GM12872 (cell line): ENCODE measurements around the gene KRTAP4-7.

Experiments used
- TF ChIP-seq, protein P1 (sequence below): IDR thresholded peaks from 3 replicates; pipeline ENCODE4 v1.5.1; 2011; ENCODE audit warnings: low read depth, mild to moderate bottlenecking, low read length, moderate library complexity; ENCODE audit not compliant: insufficient read depth

Gene KRTAP4-7

DNA sequence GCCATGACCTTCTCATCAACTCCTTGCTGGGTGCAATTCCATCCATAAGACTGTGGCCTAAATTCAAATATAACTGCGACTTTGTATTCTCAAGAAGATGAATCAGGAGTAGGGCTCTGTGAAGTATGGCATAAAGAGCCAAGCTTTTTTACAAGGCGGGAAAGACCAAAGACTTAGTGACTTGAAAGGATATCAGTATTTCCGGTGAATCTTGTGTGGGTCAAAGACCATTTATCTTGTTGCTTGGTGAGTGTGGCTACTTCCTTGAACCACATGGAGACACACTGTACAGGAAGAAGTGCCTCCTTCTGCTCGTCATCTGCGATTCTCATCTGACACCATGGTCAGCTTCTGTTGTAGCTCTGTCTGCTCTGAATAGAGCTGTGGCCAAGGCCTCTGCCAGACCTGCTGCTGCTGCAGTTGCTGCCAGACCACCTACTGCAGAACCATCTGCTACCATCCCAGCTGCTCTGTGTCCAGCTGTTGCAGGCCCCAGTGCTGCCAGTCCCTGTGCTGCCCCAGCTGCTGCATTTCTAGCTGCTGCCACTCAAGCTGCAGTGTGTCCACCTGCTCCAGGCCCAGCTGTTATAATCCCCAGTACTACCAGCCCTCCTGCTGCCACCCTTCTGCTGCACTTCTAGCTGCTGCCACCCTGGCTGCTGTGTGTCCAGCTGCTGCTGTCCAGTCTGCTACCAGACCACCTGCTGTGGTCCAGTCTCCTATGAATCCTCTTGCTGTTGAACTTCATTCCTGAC lies 12.2 kb upstream of the KRTAP4-7 start:
- TF ChIP-seq, protein P1, sequence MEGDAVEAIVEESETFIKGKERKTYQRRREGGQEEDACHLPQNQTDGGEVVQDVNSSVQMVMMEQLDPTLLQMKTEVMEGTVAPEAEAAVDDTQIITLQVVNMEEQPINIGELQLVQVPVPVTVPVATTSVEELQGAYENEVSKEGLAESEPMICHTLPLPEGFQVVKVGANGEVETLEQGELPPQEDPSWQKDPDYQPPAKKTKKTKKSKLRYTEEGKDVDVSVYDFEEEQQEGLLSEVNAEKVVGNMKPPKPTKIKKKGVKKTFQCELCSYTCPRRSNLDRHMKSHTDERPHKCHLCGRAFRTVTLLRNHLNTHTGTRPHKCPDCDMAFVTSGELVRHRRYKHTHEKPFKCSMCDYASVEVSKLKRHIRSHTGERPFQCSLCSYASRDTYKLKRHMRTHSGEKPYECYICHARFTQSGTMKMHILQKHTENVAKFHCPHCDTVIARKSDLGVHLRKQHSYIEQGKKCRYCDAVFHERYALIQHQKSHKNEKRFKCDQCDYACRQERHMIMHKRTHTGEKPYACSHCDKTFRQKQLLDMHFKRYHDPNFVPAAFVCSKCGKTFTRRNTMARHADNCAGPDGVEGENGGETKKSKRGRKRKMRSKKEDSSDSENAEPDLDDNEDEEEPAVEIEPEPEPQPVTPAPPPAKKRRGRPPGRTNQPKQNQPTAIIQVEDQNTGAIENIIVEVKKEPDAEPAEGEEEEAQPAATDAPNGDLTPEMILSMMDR = no peak

DNA sequence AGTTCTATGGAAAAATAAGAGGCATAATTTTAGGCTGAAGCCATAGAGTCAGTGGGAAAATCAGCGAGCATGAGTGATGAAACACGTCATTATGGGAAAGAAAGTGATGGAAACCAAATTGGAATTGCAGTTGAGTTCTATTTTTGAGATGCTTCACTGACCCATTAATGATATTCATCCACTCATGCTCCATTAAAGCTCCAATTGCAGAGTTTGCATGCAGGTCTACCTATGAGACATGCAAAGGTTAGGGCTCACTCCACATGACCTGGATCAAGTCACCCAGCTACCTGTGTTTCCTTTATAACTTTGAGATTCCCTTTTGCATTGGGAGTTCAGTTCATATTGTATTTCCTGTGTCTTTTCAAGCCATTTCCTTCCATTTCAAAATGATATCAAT lies 10.3 kb upstream of the KRTAP4-7 start:
- TF ChIP-seq, protein P1 = no peak

DNA sequence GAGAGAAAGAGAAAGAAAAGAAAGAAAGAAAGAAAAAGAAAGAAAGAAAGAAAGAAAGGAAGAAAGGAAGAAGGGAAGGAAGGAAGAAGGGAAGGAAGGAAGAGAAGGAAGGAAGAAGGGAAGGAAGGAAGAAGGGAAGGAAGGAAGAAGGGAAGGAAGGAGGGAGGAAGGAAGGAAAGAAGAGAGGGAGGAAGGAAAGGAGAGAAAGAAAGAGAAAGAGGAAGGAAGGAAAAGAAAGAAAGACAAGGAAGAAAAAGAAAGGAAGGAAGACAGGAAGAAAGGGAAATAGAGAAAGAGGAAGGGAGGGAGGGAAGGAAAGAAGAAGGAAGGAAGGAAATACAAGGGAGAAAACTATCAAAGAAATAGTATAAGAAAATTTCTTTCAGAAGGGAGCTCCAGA lies 7.2 kb upstream of the KRTAP4-7 start:
- TF ChIP-seq, protein P1 = no peak

DNA sequence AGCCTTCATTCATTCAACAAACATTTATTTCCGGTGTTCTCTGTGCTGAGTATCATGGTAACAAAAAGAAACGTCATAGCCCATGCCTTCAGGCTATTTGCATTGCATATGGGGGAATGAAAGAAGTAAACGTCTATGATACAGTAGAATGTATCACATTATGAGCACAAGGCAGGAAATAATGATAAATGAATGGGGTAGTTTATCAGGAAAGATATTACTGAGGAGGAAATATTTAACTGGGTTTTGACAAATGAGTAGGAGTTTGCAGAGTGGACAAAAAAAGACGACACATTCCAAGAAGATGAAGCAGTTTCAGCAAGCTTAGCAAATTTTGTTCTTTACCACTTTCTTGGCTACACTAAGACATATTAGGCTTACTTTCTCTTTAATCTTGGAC lies 1.3 kb upstream of the KRTAP4-7 start:
- TF ChIP-seq, protein P1 = no peak

DNA sequence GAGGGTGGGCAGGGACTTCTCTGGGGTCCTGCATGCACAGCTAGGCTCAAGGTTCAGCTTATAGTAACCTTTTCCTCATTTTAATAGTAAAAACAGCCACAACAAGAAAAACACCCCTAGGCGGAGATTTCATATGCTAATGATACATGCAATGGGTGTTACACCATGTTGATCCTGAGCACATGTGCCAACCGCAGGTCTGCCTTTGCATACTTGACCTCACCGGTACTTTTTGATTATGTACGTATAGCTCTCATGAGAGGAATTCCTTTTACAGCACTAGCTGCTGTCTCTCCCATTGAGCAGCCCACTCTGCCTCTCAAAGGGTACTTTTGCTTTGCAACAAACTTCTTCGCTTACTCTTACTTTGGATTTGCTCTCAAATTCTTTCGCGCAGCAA lies 12.1 kb downstream of the KRTAP4-7 start:
- TF ChIP-seq, protein P1 = no peak

DNA sequence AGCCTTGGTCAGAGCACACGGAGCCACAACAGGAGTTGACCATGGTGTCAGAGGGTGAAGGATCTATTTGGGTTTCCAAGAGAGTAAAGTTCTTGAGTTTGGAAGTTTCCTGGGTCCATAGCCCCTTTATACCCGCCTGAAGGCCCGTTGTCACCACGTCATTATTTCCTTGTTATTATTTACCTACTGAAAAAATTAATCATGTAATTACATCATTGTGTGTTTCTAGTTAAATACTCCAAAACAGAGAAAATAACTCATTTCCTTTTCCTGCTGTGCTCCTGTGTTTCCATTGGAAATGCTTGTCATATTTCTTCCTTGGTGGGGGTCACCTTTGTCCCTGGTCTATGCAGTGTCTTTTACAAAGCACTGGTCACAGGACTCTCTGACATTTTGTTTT lies 14.1 kb downstream of the KRTAP4-7 start, which contains the start of gene KRTAP4-8:
KRTAP4-8 (minus strand) TSS at position 101 of the 400 bp plus-strand sequence; CDS start at position 43, 58 bp downstream.
- TF ChIP-seq, protein P1 = no peak

DNA sequence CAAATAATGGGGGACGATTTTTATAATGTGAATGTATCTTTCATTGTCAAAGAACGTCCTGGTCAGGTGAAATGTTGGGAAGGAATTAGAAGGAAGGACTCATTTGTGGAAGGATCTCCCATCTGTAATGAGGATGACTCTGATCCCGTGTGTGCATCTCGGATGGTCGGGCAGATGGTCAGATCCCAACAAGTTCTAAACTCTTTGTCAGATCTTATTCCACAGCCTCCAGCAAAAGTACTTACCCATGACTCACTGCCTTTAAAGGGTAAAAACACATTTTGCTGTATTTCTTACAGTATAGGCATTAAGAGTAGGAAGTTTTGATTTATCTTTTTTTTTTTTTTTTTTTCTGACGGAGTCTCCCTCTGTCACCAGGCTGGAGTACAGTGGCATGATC lies 14.5 kb downstream of the KRTAP4-7 start:
- TF ChIP-seq, protein P1 = no peak
